ENCODE data around the gene ZNF93.
"Not testable (repeated sequence)": the region's sequence is repeated elsewhere in the genome, so short reads cannot be mapped to it uniquely, and the experiment has no call there.

ZNF93 gene

DNA sequence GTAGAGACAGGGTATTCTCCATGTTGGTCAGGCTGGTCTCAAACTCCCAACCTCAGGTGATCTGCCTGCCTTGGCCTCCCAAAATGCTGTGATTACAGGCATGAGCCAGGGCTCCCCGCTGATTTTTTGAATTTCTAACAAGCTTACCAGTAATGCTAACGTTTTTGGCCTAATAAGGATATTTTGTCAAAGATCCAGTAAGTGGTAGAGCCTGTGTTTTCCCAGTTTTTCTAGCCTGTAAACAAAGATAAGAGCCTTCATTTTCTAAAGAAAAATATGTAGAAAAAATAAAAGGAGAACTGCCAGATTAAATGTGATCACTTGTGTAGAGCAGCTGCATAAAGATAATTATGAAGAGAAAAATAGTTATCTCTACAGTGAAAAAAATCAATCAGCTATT lies 37.7 kb downstream of the ZNF93 start:
- no peak for DNase-seq

DNA sequence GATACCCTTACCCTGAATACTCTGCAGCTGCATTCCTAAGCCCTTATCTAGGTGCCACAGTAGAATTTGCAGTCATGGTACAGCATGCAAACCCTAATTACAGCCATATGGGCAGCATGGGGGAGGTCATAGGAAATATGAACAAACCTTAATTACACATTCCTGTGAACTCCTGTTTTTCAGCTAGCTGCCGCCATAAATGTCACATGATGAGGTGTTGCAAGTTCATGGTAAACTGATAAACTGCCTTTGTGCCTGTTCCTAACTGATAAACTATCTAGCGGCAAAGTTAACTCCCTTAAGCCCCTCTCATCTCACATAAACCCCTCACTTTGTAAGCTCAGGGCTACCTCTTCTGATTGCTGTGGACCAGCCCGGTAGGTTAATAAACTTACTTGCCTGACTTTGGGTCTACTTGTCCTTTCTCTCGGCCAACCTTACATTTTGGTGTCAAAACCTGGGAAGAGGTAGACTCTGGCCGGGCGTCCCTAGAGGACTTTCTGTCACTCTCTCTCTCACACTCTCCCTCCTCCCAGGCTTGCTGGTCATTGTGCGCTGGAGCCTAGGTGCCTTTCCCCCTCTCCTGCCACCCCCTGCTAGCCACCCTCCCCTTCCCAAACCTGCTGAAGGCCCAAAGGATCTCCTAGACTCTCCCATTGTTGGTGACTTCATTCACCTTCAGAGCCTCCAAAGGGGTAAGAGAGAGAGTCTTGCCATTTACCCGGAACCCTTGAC lies 43.3 kb downstream of the ZNF93 start:
- DNase-seq, result peak; percentile 91

DNA sequence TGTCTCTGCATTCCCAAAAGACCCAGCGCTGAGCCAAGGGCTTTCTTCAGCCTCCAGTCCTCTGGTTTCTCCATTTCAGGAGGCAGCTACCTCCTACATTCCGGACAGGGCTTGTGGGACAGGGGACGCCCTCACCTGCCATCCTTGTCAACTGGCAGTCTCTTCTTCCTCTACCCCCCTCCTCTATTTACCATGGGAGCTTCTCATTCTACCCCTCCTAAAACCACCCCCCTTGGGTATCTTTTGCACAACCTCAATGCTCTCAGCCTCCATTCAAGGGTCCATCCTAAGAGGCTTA lies 43.8 kb downstream of the ZNF93 start:
- DNase-seq, result no peak

DNA sequence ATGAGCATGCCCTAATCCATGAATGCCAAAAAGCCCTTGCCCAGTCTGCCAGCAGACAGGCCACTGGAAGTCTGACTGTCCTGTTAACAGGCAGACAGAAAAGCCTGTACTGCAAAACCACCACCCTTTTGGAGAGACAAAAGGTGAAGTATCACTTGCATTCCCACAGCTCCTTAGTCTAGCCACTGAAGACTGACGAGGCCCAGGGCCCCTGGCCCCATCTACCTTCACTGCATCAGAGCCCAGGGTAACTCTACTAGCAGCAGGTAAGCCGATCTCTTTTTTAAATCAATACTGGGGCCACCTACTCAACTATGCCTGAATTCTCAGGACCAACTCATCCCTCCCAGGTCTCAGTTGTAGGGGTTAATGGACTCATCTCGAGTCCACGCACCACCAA lies 45.5 kb downstream of the ZNF93 start:
- DNase-seq, result no peak

DNA sequence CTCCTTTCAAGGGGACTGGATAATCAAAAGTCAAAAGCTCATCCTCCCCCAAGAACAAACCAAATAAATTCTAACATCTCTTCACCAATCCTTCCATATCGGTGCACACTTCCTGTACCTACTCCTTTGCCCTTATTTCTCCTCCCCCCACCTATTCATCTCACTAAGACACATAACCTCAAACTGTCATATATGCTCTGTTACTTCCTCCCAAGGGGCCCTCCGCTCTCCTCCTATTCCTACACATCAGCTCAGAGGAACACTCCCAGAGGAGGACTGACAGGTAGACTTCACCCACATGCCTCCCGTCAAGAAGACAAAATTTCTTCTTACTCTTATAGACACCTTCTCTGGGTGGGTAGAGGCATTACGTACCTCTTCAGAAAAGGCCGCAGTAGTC lies 48.1 kb downstream of the ZNF93 start:
- no peak for DNase-seq

DNA sequence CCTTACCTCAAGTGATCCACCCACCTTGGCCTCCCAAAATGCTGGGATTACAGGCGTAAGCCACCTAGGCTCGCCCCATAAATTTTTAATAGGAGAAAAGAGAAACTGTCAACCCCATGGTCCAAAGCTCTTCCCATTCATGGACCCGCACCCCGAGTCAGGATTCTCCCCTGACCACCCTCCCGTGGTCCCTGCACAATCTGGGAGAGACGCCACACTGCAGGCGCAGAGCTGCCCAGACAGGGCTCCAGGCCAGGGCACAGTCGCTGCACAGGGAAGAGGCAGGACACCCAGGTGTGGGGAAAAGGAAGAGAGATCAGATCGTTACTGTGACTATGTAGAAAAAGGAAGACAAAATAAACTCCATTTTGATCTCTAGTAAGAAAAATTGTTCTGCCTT lies 54.5 kb downstream of the ZNF93 start:
- DNase-seq, result no peak

DNA sequence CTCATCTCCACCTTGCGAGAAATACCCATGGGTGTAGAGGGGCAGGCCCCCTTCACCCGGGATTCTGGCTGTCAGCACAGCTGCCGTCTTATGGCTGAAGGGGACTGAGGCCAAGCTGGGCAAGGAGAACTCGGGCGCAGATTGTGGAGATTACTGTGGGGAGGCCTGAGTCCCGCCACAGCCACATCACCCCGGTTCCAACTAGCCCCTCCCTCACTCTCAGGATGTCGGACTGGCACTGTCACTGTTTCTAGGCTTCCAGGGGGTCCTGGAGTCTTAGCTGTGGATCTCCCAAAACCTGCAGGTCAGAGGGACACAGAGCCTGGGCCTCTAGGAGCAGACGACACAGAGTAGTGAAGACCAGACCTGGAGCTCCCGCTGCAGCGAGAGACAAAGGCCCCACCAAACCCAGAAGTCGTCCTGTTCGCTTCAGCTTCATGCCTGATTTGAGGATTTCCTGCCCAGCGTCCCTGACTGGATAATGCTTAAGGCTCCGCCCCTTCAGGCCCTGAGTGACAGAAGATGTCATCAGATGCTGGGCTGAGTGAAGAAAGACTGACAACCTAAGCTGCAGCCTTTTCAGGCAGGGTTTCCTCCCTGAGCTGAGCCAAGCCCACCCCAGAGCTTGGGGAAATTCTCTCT lies 55.8 kb downstream of the ZNF93 start:
- DNase-seq, result no peak

DNA sequence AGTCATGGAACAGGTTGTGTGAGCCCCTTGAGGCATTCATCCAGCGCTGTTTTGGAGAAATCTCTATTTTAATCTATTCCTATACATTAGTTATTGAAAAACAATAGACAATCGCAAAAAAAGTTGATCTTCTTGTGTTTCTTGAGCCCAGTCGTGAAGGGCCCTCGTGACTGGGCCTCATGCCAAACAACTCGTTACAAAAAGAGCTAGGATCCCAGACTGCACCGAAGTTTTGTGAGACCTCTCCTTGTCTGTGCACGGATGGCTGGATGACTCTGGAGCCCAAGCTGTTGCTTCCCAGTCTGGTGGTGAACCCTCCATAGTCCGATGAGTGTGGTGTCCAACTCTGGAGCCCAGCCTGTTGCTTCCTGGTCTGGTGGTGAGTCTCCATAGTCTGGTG lies 57.0 kb downstream of the ZNF93 start:
- DNase-seq, result not testable (repeated sequence)

DNA sequence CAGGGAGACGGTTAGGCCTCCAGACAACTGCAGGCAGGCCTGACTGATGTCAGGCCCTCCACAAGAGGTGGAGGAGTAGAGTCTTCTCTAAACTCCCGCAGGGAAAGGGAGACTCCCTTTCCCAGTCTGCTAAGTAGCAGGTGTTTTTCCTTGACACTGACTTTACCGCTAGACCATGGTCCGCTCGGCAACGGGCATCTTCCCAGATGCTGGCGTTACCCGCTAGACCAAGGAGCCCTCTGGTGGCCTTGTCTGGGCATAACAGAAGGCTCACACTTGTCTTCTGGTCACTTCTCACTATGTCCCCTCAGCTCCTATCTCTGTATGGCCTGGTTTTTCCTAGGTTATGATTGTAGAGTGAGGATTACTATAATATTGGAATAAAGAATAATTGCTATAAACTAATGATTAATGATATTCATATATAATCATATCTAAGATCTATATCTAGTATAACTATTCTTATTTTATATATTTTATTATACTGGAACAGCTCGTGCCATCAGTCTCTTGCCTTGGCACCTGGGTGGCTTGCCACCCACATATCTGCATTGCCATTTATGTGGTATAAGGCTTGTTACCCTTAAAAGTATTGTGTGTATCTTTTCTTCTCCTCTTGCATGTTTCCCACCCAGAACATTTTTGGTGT lies 58.5 kb downstream of the ZNF93 start:
- DNase-seq, result peak; percentile 61

DNA sequence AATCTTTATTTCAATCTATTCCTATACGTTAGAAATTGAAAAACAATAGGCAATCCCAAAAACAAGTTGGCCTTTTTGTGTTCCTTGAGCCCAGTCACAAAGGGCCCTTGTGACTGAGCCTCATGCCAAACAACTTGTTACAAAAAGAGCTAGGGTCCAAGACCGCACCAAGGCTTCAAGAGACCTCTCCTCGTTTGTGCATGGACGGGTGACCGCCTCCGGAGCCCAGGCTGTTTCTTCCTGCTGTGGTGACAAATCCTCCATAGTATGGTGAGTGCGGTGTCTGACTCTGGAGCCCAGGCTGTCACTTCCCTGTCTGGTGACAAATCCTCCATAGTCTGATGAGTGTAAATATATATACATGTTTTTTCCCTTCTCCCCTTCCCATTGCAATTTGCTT lies 63.7 kb downstream of the ZNF93 start:
- DNase-seq, result no peak

DNA sequence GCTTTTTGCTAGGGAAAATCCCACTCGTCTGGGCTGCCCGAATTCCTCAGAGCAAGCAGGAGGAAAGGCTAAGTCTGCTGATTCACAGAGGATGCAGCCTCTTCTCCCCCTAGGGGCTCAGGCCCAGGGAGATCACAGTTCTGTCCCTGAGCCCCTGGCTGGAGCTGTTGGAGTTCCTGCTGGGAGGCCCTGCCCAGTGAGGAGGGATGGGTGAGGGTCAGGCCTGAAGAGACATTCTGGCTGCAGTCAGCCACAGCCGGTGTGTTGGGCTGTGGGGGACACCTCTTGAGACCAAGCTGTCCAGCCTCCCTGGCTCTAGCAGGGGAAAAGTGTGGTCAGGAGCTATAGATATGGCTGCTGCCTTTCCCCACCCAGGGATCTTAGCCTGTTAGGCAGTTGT lies 65.4 kb downstream of the ZNF93 start:
- DNase-seq, result not testable (repeated sequence)

DNA sequence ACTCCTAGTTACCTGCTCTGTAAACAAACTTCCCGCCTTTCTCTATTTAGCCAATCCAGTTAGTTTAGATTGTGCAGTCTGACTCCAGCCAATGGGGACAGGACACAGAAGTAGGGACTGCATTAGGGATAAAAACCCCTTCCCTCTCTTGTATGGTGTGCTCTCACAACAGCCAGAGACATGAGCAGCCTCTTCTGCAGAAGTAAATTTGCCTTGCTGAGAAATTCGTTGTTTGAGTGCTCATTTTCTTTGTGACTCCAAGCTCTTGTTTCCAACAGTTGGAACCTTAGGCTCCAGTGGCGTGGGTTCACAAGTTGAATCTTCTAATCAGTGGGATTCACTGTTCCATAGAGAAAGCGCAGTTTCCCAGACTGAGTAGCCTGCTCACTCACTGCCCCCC lies 66.1 kb downstream of the ZNF93 start:
- DNase-seq, result peak; percentile 16

Measured in OCI-M1 (cell line).